Heart left ventricle (tissue), 16 donors: Measurements from ENCODE around the gene ARL5C. TPM values are rescaled to one million over a fixed set of nuclear protein-coding genes. Genes with fewer than 3 reads are reported as not detected.

ENCODE experiments used
- ATAC-seq, 4 donors: fragments of 200-7000 bp; cut with Tn5 transposase; one replicate each; pipeline ENCODE4 v1.9.1; 2020 to 2022; ENCODE audit warnings: moderate library complexity in 4 of 4, mild to moderate bottlenecking in 3 of 4, moderate number of reproducible peaks in 1 of 4
- DNase-seq, 5 donors: peaks; one replicate each; pipeline ENCODE4 v3.0.0-alpha.2; 2020
- H3K27ac ChIP-seq, 12 donors: fragments of 200-600 bp; sonication (generic) in 4 of 12; one replicate each; pipeline versions ENCODE4 v1.5.0 to v1.8.0; 2016 to 2022; ENCODE audit warnings: mild to moderate bottlenecking in 2 of 12
- H3K27me3 ChIP-seq, 9 donors: fragments of 200-600 bp; sonication (generic) in 2 of 9; one replicate each; pipeline versions ENCODE4 v1.5.1 to v1.8.0; 2016 to 2022; ENCODE audit warnings: mild to moderate bottlenecking in 3 of 9
- H3K36me3 ChIP-seq, 9 donors: fragments of 200-600 bp; sonication (generic) in 2 of 9; one replicate each; pipeline versions ENCODE4 v1.5.0 to v1.8.0; 2018 to 2022; ENCODE audit warnings: mild to moderate bottlenecking in 2 of 9
- H3K4me1 ChIP-seq, 12 donors: fragments of 200-600 bp; sonication (generic) in 4 of 12; one replicate each; pipeline versions ENCODE4 v1.5.0 to v1.8.0; 2016 to 2022; ENCODE audit warnings: mild to moderate bottlenecking in 3 of 12
- H3K4me3 ChIP-seq, 12 donors: fragments of 200-600 bp; sonication (generic) in 4 of 12; one replicate each; pipeline versions ENCODE4 v1.5.0 to v1.8.0; 2017 to 2022; ENCODE audit warnings: mild to moderate bottlenecking in 9 of 12, moderate library complexity in 4 of 12
- H3K9me3 ChIP-seq, 12 donors: fragments of 200-600 bp; sonication (generic) in 4 of 12; one replicate each; pipeline versions ENCODE4 v1.5.0 to v1.8.0; 2016 to 2022; ENCODE audit warnings: mild to moderate bottlenecking in 1 of 12
- POLR2A ChIP-seq, 2 donors: fragments of 450-650 bp; IDR thresholded peaks; one replicate each; pipeline ENCODE4 v1.6.1; 2017; ENCODE audit warnings: antibody characterized with exemption in 2 of 2, mild to moderate bottlenecking in 2 of 2, moderate library complexity in 2 of 2
- WGBS, 4 donors: extraction: QIAGEN DNeasy Blood & Tissue Kit in 2 of 4; methylation state at CpG; one replicate each; pipeline versions ENCODE4 v1.1.5 to v1.1.7; 2013 to 2018; 5-methylcytosine and 5-hydroxymethylcytosine counted together
- intact Hi-C, 10 donors: fragments of 100-400 bp; cut with DNase I; formaldehyde crosslinking; loops; one replicate each; pipeline versions ENCODE4 v1.11.1 to v1.14.2; 2022
- polyA plus RNA-seq, 2 donors: library from polyadenylated mRNA; stranded (reverse); fragments of 200-250 nt; gene quantifications; one replicate each; pipeline ENCODE4 v1.2.3, GENCODE V29; 2013
- total RNA-seq, 9 donors: library from RNA; depleted of rRNA in 2 of 9; stranded (reverse); fragments of >200 nt in 2 of 9; fragmentation: NEBNext Ultra II Directional in 3 of 9; extraction: Animal tissue kit (Norgen Biotek cat#: 25700) in 3 of 9; gene quantifications; one replicate each; pipeline versions ENCODE4 v1.1.0 to v1.2.4, GENCODE V29; 2016 to 2023
- TF ChIP-seq, protein P1 (sequence below), 12 donors: fragments of 200-600 bp; sonication (generic) in 4 of 12; IDR thresholded peaks; one replicate each; pipeline versions ENCODE4 v1.5.0 to v1.8.0; 2018 to 2022; ENCODE audit warnings: antibody characterized with exemption in 12 of 12, mild to moderate bottlenecking in 5 of 12
- donor health status: ischemic (EF 13 %, LVEDD 7.1; RV severe dilation, severe dysfunction).
- donor health status: healthy with polysubstance abuse.
- donor health status: DM: no; HTN: yes; CAD: no.
- donor health status: DM: no; HTN: no; CAD: no.
- donor health status: ischemic (EF 25% LVEDD 6.9; RV normal size, moderate dysfunction).
- donor health status: ischemic (EF 25% LVEDD 5.7; RV mildly dilated, moderate dysfunction).
- donor health status: healthy.
- donor health status: DM: yes; HTN: yes; CAD: no.
- donor health status: ischemic (EF 35%, LVEDD 5.7; RV mildly dilated, moderate dysfunction).
- donor health status: nonischemic (EF 11% LVEDD 7.7; RV severe dilation, severe dysfunction).
- donor health status: DM: yes; HTN: yes; CAD: no.
- donor health status: PGD.
- donor health status: ischemic (EF 29% LVEDD 5.4; RV normal size, mild dysfunction).
- donor health status: nonischemic (EF 23%, LVEDD 6.1; RV moderate dilation, normal function).

ARL5C gene
- total and polyA plus RNA-seq, 11 donors, result not detected

DNA sequence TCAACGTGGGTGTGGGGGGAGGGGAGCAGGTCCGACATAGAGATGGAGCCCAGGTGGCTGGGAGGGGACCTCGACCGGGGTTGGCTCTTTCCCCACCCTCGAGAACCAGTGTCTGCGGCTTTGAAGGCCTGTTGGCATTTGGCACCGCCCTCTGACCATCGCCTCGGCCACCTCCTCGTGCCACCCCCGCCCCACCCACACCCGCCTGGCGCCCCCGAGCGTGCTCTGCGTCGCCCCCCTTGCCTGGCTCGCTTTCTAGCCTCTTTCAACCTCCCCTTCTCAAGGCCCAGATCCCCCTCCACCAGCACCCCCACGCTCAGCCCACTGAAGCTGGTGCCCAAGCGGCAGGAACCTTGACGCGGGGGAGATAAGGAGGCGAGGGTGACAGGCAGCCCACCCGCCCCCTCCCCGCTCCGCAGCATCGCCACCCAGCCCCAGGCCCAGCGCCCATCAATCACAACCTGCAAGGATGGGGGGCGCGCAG is 30.9 kb upstream of the ARL5C start:
- TF ChIP-seq, protein P1, sequence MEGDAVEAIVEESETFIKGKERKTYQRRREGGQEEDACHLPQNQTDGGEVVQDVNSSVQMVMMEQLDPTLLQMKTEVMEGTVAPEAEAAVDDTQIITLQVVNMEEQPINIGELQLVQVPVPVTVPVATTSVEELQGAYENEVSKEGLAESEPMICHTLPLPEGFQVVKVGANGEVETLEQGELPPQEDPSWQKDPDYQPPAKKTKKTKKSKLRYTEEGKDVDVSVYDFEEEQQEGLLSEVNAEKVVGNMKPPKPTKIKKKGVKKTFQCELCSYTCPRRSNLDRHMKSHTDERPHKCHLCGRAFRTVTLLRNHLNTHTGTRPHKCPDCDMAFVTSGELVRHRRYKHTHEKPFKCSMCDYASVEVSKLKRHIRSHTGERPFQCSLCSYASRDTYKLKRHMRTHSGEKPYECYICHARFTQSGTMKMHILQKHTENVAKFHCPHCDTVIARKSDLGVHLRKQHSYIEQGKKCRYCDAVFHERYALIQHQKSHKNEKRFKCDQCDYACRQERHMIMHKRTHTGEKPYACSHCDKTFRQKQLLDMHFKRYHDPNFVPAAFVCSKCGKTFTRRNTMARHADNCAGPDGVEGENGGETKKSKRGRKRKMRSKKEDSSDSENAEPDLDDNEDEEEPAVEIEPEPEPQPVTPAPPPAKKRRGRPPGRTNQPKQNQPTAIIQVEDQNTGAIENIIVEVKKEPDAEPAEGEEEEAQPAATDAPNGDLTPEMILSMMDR (IDR thresholded peaks at IDR 0.05), result no peak
- TF ChIP-seq POLR2A (IDR thresholded peaks at IDR 0.05), result no peak
- no peaks in the 10 kb centered on the region for H3K9me3 ChIP-seq
- H3K36me3 ChIP-seq, result peaks cover 0 to 26% (median 8%) of the 10 kb centered on the region in 9 donors
- H3K27me3 ChIP-seq, result no peaks in the 10 kb centered on the region
- peak overlapping the region; percentile 53 to 92 (median 80) for H3K4me3 ChIP-seq
- intact Hi-C loops, result no loop called here
- peak overlapping the region in 11 of 12 donors; percentile 18 to 99 (median 75) for H3K27ac ChIP-seq
- peaks cover 0 to 60% (median 34%) of the 10 kb centered on the region in 12 donors for H3K4me1 ChIP-seq
- 1 to 3% (median 1%) methylated on average over 10 to 30 of the region's 30 CpGs for WGBS, 4 donors
- ATAC-seq, result no peak
- peak in 1 of 5 donors; percentile 28 for DNase-seq

- DNase-seq, result no peak
- no peak for ATAC-seq
- Histone ChIP-seq H3K4me1 (peaks cover 0 to 54% (median 29%) of the 10 kb centered on the region in 12 donors), H3K4me3 (peak overlapping the region in 11 of 12 donors; percentile 73 to 92 (median 80)), H3K27me3 (no peaks in the 10 kb centered on the region), H3K27ac (peak overlapping the region in 4 of 12 donors; percentile 2 to 92 (median 81)), H3K9me3 (no peaks in the 10 kb centered on the region), H3K36me3 (peaks cover 0 to 26% (median 5%) of the 10 kb centered on the region in 9 donors)
- 24 to 51% (median 29%) methylated on average over 6 to 8 of the region's 8 CpGs for WGBS, 4 donors
- no peak for TF ChIP-seq POLR2A (IDR thresholded peaks at IDR 0.05)
- TF ChIP-seq, protein P1 (IDR thresholded peaks at IDR 0.05), result no peak
- intact Hi-C loops, result no loop called here
Observed at GRCh38 chr17:39196241-39196807, 30.4 kb upstream of the ARL5C start.

- ATAC-seq (no peak), DNase-seq (no peak)
- peaks cover 0 to 29% (median 7%) of the 10 kb centered on the region in 9 donors for H3K36me3 ChIP-seq
- intact Hi-C loops, result no loop called here
- peak overlapping the region in 6 of 12 donors; percentile 73 to 92 (median 80) for H3K4me3 ChIP-seq
- H3K4me1 ChIP-seq, result peaks cover 0 to 48% (median 22%) of the 10 kb centered on the region in 12 donors
- 69 to 81% (median 72%) methylated on average over 8 of the region's 8 CpGs for WGBS, 4 donors
- H3K27me3 ChIP-seq, result no peaks in the 10 kb centered on the region
- no peak for TF ChIP-seq POLR2A (IDR thresholded peaks at IDR 0.05)
- TF ChIP-seq, protein P1 (IDR thresholded peaks at IDR 0.05), result no peak
- H3K27ac ChIP-seq, result peak overlapping the region in 5 of 12 donors; percentile 1 to 92 (median 14)
- H3K9me3 ChIP-seq, result no peaks in the 10 kb centered on the region
Observed at GRCh38 chr17:39195568-39196160, 29.7 kb upstream of the ARL5C start.

GRCh38 chr17:39194985-39195524 is 29.1 kb upstream of the ARL5C start:
- ATAC-seq (no peak), DNase-seq (no peak)
- TF ChIP-seq, protein P1 (IDR thresholded peaks at IDR 0.05), result no peak
- TF ChIP-seq POLR2A (IDR thresholded peaks at IDR 0.05), result no peak
- peaks cover 0 to 35% (median 7%) of the 10 kb centered on the region in 9 donors for H3K36me3 ChIP-seq
- no peaks in the 10 kb centered on the region for H3K9me3 ChIP-seq
- peaks cover 0 to 47% (median 22%) of the 10 kb centered on the region in 12 donors for H3K4me1 ChIP-seq
- peak overlapping the region in 4 of 12 donors; percentile 1 to 24 (median 11) for H3K27ac ChIP-seq
- no peaks in the 10 kb centered on the region for H3K27me3 ChIP-seq
- 72 to 81% (median 78%) methylated on average over 8 to 10 of the region's 10 CpGs for WGBS, 4 donors
- intact Hi-C loops, result loop anchor here in 1 of 10 donors (5.0 kb wide), 1 partner anchor 37 kb away; no protein-coding TSS in a partner anchor
- peak overlapping the region in 1 of 12 donors; percentile 92 for H3K4me3 ChIP-seq
